Left lobe of liver (tissue), 2 donors: Measurements from ENCODE around the gene DPP9. TPM values are rescaled to one million over a fixed set of nuclear protein-coding genes. Genes with fewer than 3 reads are reported as not detected.
A peak's percentile ranks its signal among the peaks of the same experiment; 100 is the strongest.
"Not testable (repeated sequence)": the region's sequence is repeated elsewhere in the genome, so short reads cannot be mapped to it uniquely, and the experiment has no call there.

Source experiments
- ATAC-seq: fragments of 200-7000 bp; cut with Tn5 transposase; one replicate; pipeline ENCODE4 v1.9.1; 2020; ENCODE audit warnings: mild to moderate bottlenecking, moderate library complexity
- DNase-seq: peaks from one replicate; pipeline ENCODE4 v3.0.0-alpha.2; 2020; ENCODE audit warnings: low spot score
- total RNA-seq: library from RNA; stranded (reverse); gene quantifications from one replicate; pipeline ENCODE4 v1.2.1, GENCODE V29; 2021
- donor health status: DM: no; HTN: no; CAD: no; lungs with moderate emphysema.
- donor health status: DM: no; HTN: yes; CAD: no.

The DPP9 gene
- total RNA-seq, 1 donor from 2014 or later = 61.3 TPM

DNA sequence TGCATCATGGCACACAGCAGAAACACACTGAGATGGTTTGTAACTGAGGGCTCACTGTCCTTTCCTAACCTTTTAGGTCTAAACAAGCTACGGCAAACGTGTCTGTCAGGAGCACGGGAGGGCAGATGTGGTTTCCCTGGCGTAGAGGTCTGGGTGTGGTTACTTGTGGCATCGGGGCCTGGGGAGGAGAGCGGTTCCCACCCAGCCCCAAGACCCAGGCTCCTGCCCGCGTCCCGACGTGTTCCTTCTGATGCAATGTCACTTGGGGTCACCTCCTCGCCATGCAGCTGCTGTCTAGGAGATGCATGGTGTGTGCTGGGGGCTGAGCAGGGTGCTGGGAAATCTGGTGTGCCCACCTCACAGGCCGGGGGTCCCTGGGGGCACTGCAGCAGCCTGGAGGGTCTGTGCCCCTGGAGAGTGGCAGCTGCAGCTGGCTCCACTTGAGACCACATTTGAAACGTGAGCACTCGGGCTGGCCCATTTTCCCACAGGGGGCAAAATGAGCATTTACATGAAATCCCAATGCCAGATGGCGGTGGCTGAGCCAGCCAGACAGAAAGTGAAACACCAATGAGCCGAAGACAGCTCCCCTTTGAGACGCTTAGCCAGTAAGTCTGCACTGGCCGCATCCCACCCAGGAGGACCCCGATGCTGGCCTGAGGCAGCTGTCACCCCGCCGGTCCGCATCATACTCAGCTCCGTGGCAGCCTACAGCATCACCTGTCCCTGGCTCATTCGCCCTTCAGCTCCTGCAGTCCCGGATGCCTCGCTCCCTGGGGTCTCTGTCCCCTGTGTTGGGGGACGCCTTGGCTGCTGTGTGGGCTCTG, 31.2 kb downstream of the DPP9 start:
- DNase-seq (no peak), ATAC-seq (no peak)

DNA sequence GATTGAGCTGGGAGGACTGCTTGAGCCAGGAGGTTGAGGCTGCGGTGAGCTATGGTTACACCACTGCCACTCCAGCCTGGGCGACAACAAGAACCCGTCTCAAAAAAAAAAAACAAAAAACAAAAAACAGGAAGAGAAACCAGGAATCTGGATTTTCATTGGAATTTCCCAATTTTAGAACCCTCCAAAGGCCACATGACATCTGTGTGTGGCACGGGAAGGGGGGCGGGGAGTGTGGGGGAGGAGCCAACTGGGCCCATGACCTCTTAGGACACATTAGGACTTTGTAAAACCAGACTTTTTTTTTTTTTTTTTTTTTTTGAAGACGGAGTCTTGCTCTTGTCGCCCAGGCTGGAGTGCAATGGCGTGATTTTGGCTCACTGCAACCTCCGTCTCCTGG, 32.3 kb downstream of the DPP9 start:
- DNase-seq = no peak
- no peak for ATAC-seq

GRCh38 chr19:4690361-4690760, 33.3 kb downstream of the DPP9 start:
- DNase-seq = no peak
- no peak for ATAC-seq

- ATAC-seq = no peak
- no peak for DNase-seq
Measured at GRCh38 chr19:4689403-4689802, 34.2 kb downstream of the DPP9 start.

GRCh38 chr19:4688587-4688986, 35.1 kb downstream of the DPP9 start:
- ATAC-seq (no peak), DNase-seq (no peak)

- no peak for DNase-seq
Measured at GRCh38 chr19:4687396-4687795, 36.2 kb downstream of the DPP9 start.

GRCh38 chr19:4686700-4687099, 36.9 kb downstream of the DPP9 start:
- DNase-seq = no peak
- ATAC-seq = no peak

More at GRCh38 chr19:4687396-4687795, 36.2 kb downstream of the DPP9 start:
- no peak for ATAC-seq

DNA sequence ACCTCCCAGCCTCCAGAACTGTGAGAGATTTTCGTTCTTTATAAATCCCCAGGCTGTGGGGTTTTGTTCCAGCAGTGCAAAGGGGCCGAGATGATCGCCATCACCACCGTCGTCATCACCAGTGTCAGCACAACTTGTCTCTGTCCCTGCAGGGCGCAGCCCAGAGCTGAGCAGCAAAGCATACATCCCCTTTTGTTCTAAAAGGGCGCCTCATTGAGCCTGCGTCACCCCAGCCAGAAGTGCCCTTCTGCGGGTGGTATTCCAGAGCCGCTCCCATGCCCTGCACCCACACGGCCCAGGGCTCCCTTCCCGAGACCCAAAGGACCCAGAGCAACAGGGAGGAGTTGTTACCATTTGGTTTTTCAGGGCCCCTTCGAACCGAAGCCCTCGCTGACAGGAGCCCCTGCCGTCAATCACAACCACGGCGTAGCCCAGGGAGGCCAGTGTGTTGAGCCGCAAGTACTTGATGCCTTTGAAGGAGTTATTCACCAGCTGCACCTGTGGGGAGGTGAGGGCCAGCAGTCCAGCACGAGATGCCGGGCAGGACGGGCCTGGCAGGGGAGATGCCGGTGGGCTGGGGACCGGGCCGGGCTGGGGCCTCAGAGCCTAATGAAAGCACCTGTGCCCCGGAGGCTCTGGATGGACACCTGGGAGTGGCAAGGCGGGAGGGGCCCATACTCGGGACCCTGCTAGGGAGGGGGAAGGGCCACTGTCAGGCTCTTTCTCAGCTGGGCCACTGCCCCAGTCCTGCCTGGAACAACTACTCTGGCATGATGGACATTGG, 39.1 kb downstream of the DPP9 start:
- no peak for DNase-seq

DNA sequence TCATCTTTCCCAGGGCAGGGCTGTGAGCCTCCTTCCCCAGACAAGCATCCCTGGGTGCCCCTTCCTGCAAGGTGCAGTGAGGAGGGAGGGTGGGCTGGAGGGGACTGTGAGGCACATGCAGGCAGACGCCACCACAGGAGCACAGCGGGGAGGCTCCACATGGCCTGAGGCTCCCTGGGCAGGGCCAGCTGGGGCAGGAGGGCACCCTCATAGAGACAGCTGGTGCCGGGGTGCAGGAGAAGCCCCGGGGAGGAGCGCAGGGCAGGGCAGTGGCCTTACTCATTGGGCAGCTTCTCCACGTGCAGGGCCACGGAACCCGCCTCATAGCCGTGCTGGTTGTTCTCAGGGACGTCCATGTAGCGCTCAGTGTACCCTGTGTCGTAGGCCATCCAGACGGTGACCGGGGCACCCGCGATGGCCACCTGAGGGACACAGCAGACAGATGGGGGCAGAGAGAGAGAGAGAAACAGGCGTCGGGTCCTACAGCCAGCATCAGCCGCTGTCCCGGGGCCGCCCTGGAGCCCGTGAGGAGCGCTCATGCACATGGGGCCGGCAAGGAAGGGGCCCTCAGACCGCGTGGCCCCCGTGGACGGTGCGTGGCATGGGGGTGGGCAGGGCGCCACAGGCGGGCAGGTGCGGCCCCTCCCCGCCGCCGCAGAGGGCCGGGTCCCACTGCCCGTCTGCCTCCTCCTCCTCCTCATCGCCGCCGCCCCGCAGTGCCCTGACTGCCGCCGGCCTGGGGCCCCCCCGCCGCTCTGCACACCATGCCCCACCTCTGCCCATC, 41.0 kb downstream of the DPP9 start:
- ATAC-seq = no peak
- no peak for DNase-seq

More for the DNA sequence above, 39.1 kb downstream of the DPP9 start:
- no peak for ATAC-seq

DNA sequence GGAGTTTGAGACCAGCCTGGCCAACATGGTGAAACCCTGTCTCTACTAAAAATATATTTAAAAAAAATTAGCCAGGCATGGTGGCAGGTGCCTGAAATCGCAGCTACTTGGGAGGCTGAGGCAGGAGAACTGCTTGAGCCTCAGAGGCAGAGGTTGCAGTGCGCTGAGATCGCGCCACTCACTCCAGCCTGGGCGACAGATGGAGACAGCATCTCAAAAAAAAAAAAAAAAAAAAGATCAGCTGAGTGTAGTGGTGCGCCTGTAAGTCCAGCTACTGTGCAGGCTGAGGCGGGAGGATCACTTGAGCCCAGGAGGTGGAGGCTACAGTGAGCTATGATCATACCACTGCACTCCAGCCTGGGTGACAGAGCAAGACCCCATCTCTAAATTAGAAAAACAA, 43.6 kb downstream of the DPP9 start:
- not testable (repeated sequence) for ATAC-seq, DNase-seq

DNA sequence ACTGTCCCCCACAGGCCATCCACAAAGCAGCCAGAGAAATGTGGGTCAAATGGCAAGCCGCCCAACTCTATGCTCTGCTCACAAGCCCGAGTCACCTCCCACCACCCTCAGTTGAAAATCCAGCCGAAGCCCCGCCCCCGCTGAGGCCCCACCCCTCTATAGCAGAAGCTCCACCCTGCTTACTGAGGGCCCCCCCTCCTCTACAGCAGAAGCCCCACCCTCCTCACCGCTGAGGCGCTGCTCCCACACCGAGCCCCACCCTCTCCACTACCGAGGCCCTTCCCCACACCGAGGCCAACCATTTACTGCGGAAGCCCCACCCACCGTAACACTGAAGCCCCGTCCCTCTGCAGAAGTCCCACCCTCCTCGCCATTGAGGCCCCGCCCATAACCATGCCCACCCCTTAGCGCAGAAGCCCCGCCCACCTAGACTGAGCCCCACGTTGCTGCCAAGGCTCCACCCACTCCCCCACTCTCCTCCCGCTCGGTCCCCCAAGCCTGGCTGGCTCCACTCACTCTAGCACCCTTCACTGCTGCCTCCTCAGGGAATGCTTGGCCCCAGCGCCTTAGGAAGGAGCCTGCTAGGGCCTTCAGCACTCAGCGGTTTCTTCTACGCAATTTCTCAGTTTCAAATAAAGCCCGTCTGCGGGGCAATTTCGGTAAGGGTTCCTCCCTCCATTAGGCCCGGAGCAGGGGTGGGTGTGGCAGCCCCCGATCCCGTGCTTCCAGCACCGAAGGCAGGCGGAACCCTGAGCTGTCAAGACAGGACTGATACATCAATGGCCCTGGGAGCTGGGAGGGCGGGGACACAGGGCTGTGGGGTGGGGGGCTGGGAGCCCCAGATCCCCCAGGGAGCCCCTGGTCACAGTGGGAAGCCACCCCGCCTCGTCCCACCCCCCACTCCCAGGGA, 44.5 kb downstream of the DPP9 start:
- DNase-seq (no peak), ATAC-seq (peak; percentile 21)

GRCh38 chr19:4676955-4677731, 46.5 kb downstream of the DPP9 start:
- no peak for DNase-seq
- peak; percentile 68 for ATAC-seq

- DNase-seq (no peak), ATAC-seq (no peak)
Measured at GRCh38 chr19:4675346-4675745, 48.3 kb downstream of the DPP9 start.

DNA sequence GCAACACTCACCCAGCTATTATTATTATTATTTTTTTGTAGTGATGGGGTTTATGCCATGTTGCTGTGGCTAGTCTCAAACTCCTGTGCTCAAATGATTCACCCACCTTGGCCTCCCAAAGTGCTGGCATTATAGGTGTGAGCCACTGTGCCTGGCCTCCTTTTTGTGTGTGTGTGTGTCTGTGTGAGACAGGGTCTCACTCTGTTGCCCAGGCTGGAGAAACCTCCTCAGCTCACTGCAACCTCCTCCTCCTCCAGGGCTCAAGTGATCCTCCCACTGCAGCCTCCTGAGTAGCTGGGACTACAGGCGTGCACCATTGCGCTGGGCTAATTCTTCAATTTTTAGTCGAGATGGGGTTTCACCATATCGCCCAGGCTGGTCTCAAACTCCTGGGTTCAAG, 49.9 kb downstream of the DPP9 start:
- ATAC-seq (no peak), DNase-seq (no peak)

DNA sequence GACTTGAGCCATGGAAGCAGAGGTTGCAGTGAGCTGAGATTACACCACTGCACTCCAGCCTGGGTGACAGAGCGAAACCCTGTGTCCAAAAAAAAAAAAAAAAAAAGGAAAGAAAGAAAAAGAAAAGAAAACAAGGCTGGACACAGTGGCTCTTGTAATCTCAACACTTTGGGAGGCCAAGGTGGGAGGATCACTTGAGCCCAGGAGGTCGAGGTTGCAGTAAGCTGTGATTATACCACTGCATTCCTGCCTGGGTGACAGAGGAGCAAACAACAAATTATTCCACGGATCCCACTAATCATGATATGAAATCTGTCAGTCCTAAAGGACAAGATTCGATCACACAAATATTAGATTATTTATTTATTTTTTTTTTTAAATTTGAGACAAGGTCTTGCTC, 50.4 kb downstream of the DPP9 start:
- ATAC-seq = no peak
- no peak for DNase-seq

GRCh38 chr19:4671185-4671851, 52.3 kb downstream of the DPP9 start:
- ATAC-seq = no peak

DNA sequence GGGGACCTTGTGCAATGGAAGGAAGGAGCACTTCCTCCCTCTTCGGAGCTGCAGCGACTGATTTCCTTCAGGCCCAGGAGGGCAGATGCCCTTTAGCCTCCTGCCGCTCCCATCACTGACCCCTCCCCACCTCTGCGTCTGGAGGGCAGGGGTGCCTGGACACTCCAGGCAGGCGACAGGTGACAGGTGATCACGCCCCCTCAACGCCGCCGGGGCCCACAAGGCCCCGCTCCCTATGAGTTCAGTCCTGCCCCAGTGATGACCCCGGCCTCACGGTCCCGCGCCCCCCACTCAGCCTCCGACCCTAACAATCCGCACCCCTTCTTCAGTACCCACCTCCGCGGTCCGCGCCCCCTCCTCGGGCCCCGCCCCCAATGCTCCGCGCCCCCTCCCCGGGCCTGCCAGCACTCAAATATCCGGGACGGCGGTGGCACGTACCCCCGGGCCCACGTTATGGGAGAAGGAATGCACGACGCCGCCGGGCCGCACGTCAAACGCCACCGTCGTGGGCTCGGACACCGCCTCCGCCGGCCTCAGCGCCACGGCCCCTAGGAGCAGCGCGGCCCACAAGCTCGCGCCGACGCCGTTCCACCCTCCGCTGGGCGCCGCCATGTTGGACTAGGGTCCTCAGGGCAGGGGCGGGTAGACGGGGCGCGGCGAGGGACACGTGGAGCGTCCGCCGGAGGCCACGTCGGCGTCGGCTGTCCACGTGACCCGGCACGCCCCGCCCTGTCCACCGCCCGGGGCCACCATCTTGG, 53.7 kb downstream of the DPP9 start, which contains the start of gene MYDGF:
MYDGF (minus strand) TSS at position 620 of the 758 bp plus-strand sequence; CDS start at position 612, 8 bp downstream.
- peak; percentile 93 for DNase-seq
- ATAC-seq = peak; percentile 95

More at GRCh38 chr19:4671185-4671851, 52.3 kb downstream of the DPP9 start:
- no peak for DNase-seq

DNA sequence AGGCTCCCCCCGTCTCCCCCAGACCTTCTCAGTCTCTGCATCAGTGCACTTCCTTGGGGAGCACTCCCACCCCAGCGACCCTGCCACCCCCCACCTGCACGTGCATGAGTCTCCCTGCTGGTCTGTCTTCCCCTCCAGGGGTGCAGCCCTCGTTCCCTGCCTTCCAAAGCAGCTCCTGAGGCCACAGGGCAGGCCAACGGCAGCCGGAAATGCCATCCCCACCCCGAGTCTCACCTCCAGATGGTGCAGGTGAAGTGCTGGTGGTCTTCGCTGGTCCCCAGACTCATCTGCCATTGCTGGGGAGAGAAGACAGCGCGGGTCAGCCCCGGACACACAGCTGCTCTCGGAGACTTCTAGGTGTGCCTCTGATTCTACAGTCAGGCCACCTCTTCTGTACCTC, 59.0 kb downstream of the DPP9 start:
- DNase-seq (no peak), ATAC-seq (no peak)
